ENCODE measurements around the gene MCTP2.
"Not testable (repeated sequence)": the region's sequence is repeated elsewhere in the genome, so short reads cannot be mapped to it uniquely, and the experiment has no call there.

MCTP2 gene

DNA sequence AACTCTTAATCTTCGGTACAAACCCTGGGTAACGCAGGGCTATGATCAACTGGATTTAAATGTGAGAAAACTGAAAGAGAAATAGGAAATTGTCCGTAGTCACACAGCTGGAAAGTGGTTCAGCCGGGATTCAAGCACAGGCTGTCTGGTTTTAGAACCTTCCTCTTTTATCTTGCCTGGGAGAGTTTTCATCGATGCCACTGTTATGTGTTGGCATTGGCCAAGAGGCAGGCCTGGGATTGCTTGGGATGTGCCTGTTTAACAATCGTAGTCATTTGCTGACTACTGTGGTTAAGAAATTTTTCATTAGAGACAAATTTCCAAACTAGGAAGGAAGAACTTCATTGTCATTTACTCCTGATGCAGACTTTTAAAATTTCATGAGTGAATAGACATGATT, 4.3 kb downstream of the MCTP2 start:
- no peak for DNase-seq

- no peak for DNase-seq
Observed at GRCh38 chr15:94236608-94237007, 5.2 kb downstream of the MCTP2 start.

DNA sequence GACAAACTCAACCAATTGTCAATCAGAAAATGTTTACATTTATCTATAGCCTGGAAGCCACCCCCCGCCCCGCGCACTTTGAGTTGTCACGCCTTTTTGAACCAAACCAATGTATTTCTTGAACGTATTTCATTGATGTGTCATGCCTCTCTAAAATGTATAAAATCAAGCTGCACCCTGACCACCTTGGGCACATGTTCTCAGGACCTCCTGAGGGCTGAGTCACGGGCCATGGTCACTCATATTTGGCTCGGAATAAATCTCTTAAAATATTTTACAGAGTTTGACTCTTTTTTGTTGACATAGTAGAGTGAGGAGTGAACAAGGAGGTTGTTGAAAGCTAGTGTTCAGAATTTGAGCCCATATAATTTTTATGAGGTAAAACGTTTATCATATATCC, 6.5 kb downstream of the MCTP2 start:
- no peak for DNase-seq

DNA sequence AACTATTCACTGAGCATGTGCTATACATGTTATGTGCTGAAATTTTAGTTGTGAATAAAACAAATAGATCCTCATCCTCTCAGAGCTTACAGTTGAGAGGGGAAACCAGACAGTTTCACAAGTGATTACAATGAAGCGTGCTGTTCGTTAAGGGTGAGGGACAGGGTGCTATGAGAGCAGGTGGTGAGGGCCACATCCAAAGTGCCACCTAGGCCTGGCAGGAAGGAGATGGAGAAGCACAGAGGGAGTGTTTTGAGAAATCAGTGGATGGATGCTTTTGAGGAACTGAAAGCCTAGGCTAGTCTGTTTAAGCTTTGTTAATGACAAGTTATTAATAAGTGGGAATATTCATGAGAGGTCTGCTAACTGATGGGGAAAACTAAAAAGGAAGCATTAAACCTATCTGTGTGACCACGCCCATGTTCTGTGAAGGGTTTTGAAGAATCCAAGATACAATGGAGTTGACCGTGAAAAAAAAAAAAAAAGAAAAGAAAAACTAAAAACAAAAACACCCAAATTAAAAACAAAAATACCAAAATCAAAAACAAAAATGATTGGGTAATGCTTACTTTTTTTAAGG, 7.3 kb downstream of the MCTP2 start:
- no peak for DNase-seq

DNA sequence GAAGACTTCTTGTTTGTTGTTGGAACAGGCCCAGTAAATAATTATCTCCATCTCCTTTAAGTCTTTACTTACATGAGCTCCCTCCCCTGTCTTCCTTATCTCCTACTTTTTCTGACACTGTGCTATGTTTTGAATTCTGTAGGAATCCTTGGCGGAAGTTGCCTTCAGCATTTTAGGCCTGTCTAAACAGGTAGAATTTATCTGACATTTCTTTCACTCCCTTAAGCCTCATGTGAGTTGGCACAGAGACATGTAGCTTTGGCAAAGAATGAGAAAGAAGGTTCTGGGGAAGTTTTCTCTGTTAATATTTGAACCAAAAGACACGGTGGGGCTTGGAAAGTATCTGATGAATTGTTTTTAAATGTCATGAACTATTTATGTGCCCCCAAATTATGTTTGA, 8.1 kb downstream of the MCTP2 start:
- DNase-seq, result no peak

DNA sequence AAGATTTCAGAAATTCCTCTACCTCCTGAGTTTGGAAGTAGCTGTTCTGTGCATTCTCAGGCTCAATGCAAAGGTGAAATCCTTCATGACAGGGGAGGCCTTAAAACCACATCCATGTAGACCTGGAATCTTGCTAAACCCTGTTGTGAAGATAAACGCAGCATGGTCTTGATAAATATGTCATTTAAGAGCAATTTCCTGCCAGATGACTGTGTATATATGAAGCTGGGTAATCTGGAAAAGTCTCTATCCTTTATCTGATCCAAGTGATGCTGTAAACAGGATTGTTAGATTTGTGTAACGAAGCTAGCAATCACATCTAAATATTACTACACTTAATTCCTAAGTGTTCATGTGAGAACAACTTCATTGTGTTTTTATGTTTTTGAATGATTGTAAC, 9.1 kb downstream of the MCTP2 start:
- DNase-seq, result no peak

DNA sequence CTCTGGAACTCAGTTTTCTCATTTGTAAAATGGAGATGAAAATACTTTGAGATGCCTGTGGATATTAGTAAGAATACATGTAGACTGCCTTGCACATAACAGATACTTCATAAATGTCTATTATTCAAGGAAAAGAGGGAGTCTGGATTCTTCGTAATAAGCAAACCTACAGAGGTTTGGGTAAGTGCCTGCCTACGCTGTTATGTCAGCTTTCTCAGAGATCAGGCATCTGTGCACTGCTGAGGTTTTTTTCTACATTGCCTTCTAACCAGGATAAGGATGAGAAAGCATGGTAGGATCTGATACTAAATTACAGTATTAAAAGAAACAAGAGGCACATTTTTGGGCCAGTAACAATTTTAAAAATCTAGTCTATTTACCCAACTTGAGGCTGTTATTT, 10.9 kb downstream of the MCTP2 start:
- no peak for DNase-seq

- DNase-seq, result not testable (repeated sequence)
Observed at GRCh38 chr15:94243003-94243402, 11.6 kb downstream of the MCTP2 start.

DNA sequence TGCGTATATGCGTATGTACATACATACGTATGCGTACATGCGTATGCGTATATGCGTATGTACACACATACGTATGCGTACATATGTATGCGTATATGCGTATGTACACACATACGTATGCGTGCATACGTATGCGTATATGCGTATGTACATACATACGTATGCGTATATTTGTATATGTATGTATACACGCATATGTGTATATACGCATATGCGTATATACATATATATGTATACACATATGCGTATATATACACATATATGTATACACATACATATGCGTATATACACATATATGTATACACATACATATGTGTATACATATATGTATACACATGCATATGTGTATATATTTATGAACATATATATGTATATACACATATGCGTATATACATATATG, 12.1 kb downstream of the MCTP2 start:
- DNase-seq, result no peak

DNA sequence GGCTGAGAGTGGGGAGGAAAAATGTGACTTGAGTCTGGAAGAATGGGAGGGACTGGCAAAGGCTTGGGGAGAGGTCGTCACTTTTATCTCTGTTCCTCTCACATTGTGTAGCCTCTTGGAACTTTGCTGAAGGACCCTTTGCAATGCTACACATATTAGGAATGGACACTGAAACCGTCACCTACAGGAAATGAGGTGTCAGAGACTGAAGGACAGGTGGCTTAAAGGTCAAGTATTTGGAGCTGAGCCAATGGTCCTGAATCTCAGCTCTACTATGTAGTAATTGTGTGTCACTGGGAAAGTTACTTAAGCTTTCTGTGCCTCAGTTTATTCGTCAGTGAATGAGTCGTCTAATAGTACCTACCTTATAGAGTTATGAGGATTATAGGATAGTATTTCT, 14.7 kb downstream of the MCTP2 start:
- DNase-seq, result no peak

GRCh38 chr15:94247789-94248638, 16.7 kb downstream of the MCTP2 start:
- no peak for DNase-seq

- no peak for DNase-seq
Observed at GRCh38 chr15:94250801-94251200, 19.4 kb downstream of the MCTP2 start.

GRCh38 chr15:94252223-94252766, 20.9 kb downstream of the MCTP2 start:
- DNase-seq, result no peak

GRCh38 chr15:94252906-94253491, 21.6 kb downstream of the MCTP2 start:
- DNase-seq, result no peak

GRCh38 chr15:94253742-94254141, 22.4 kb downstream of the MCTP2 start:
- no peak for DNase-seq

DNA sequence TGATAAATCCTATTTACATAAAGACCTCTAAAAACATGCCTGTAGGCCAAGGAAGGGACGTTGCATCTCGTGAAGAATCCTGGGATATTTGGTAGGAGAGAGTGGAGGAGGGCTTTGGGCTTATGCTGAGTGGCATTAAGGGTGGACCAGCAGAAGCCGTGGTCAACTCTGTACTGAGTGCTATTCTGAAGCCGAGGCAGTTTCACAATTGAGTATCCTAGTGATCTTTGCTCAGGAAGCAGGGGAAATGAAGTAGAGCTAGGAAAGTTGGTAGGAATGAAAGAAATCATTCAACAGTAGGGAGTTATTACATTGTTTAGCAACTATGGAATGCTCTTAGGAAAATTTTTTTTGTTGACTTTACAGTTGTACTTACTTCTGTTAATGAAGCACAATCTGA, 24.2 kb downstream of the MCTP2 start:
- DNase-seq, result no peak

DNA sequence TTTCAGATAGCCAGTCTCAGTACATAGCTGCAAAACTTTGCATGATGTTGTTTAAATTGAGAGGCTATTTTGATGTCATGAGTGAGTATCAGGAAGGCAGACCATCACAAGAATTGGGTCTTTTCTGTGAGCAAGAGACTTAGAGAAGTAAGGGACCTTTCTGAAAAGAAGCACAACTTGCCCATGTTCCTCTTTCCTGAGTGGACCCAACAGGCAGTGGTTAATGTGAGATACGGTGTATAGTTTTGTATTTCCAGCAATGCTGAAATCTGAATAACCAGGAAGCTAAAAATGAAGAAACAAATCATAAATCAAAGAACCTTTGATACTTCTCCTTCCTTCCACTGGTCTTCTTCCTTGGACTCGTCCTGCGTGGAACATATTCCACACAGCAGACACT, 25.1 kb downstream of the MCTP2 start:
- no peak for DNase-seq

DNA sequence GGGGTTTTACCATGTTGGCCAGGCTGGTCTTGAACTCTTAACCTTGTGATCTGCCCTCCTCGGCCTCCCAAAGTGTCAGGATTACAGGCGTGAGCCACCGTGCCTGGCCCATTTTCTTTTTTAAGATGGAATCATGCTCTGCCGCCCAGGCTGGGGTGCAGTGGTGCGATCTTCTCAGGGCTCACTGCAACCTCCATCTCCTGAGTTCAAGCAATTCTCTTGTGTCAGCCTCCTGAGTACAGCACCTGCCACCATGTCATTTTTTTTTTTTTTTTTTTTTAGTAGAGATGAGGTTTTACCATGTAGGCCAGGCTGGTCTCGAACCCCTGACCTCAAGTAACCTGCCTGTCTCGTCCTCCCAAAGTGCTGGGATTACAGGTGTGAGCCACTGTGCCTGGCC, 26.4 kb downstream of the MCTP2 start:
- DNase-seq, result not testable (repeated sequence)

DNA sequence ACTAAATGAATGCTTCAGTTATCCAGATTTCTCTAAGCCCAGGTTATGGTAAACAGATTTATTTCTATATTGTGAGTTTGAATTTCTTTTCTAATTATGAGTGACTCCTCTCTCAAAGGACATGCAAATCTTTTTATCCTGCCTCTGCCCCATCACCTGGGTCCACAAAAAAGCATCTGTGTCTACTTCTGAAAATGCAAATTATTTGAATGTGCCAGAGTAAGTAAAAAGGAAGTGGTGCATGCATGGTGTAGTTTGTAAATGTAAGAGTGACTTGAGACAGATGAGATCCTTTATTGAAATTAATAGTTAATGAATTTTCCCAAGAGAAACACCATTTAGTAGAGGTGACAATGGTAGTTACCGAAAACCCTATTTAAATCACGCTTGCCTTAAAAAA, 26.9 kb downstream of the MCTP2 start:
- DNase-seq, result no peak

GRCh38 chr15:94259121-94259751, 27.9 kb downstream of the MCTP2 start:
- DNase-seq, result no peak

- DNase-seq, result no peak
Observed at GRCh38 chr15:94259863-94260262, 28.5 kb downstream of the MCTP2 start.

- DNase-seq, result no peak
Observed at GRCh38 chr15:94262201-94262600, 30.8 kb downstream of the MCTP2 start.

All from DMS79 treated with DMSO at 0.1 percent for 48 hours (cell line).